ENCODE measurements around the gene CACNG4.
"Not testable (repeated sequence)": the region's sequence is repeated elsewhere in the genome, so short reads cannot be mapped to it uniquely, and the experiment has no call there.

Gene CACNG4

DNA sequence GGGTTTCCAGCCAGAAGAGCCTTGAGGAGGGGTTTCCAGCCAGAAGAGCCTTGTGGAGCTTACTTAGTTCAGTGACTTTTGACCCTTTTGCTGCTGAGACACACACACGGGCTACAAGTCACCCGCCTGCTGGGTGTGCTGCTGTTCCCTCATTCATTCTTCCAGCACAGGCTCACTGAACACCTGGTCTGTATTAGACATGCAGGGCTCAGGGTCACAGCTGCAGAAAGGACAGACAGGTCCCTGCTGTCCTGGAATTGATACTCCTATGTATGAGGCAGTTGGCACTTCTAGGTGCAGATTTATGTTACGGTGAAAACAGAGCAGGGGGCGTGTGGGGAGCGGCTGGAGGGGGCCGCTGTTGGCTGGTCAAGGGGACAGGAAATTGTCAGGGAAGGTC, 6.8 kb downstream of the CACNG4 start:
- Histone ChIP-seq H3F3A (ENCODE audit: low read depth) (no peaks in the 10 kb centered on the region), H3K9me3 (ENCODE audit: insufficient read depth, low read depth, low read length) (no peaks in the 10 kb centered on the region), H3K4me2 (ENCODE audit: low read depth, low read length, poor library complexity, severe bottlenecking) (no peak overlapping the region), H3K36me3 (ENCODE audit: insufficient read depth, low read length) (no peaks in the 10 kb centered on the region), H3K9me2 (replicated peaks; ENCODE audit: low read depth, low read length) (no peaks in the 10 kb centered on the region), H2AFZ (ENCODE audit: low read length) (no peak overlapping the region), H3K27me3 (ENCODE audit: insufficient read depth, low read length, poor library complexity, severe bottlenecking) (no peaks in the 10 kb centered on the region), H3K4me1 (ENCODE audit: insufficient read depth, low read length, poor library complexity, severe bottlenecking) (no peaks in the 10 kb centered on the region), H4K20me1 (ENCODE audit: insufficient read depth, low read length, poor library complexity, severe bottlenecking) (no peaks in the 10 kb centered on the region), H3K9ac (ENCODE audit: low read depth, low read length, poor library complexity, severe bottlenecking) (no peak overlapping the region), H3K79me2 (ENCODE audit: insufficient read depth, low read length) (no peaks in the 10 kb centered on the region), H3K4me3 (ENCODE audit: low read length, poor library complexity, severe bottlenecking) (no peak overlapping the region)
- TF ChIP-seq, protein P1, sequence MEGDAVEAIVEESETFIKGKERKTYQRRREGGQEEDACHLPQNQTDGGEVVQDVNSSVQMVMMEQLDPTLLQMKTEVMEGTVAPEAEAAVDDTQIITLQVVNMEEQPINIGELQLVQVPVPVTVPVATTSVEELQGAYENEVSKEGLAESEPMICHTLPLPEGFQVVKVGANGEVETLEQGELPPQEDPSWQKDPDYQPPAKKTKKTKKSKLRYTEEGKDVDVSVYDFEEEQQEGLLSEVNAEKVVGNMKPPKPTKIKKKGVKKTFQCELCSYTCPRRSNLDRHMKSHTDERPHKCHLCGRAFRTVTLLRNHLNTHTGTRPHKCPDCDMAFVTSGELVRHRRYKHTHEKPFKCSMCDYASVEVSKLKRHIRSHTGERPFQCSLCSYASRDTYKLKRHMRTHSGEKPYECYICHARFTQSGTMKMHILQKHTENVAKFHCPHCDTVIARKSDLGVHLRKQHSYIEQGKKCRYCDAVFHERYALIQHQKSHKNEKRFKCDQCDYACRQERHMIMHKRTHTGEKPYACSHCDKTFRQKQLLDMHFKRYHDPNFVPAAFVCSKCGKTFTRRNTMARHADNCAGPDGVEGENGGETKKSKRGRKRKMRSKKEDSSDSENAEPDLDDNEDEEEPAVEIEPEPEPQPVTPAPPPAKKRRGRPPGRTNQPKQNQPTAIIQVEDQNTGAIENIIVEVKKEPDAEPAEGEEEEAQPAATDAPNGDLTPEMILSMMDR (conservative IDR thresholded peaks at IDR 0.05; ENCODE audit: low read length) = no peak
- no peak for TF ChIP-seq EZH2phosphoT487 (IDR thresholded peaks at IDR 0.05; ENCODE audit: borderline replicate concordance)

DNA sequence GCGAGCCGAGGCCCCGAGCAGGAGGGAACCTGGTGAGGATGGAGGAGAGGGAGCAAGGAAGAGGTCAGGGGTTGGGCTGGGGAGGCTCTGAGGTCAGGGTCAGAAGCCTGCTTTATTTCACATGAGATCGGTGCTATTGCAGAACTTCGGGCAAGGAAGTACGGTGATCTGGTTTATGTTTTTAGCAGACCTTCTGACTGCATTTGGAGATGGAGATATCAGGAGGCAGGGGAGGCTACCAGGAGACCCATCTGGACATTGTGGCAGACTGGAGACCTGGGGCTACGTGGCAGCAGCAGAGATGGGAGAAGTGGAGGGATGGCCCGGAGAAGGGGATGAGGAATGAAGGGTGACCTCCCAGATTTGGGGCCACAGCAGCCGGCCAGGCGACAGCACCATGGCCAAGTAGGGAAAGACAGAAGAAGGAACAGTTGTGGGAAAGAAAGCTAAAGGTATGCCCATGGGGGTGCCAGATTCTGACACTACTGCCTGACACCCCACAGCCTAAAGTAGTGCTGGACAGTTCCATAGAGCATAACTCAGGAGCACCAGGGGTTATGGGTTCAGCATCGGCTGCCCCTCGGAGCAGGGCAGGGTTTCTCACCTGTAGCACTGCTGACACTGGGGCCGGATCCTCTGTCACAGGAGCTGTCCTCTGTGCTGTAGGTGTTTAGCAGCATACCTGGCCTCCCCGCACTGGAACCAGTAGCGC, 7.4 kb downstream of the CACNG4 start:
- TF ChIP-seq EZH2phosphoT487 (IDR thresholded peaks at IDR 0.05; ENCODE audit: borderline replicate concordance) = no peak
- TF ChIP-seq, protein P1 (conservative IDR thresholded peaks at IDR 0.05; ENCODE audit: low read length) = no peak
- Histone ChIP-seq H2AFZ (ENCODE audit: low read length) (no peak overlapping the region), H3K36me3 (ENCODE audit: insufficient read depth, low read length) (no peaks in the 10 kb centered on the region), H3K9me2 (replicated peaks; ENCODE audit: low read depth, low read length) (no peaks in the 10 kb centered on the region), H3K27me3 (ENCODE audit: insufficient read depth, low read length, poor library complexity, severe bottlenecking) (no peaks in the 10 kb centered on the region), H3K9ac (ENCODE audit: low read depth, low read length, poor library complexity, severe bottlenecking) (no peak overlapping the region), H3K4me2 (ENCODE audit: low read depth, low read length, poor library complexity, severe bottlenecking) (no peak overlapping the region), H3K79me2 (ENCODE audit: insufficient read depth, low read length) (no peaks in the 10 kb centered on the region), H3K4me1 (ENCODE audit: insufficient read depth, low read length, poor library complexity, severe bottlenecking) (no peaks in the 10 kb centered on the region), H3K4me3 (ENCODE audit: low read length, poor library complexity, severe bottlenecking) (no peak overlapping the region), H3F3A (ENCODE audit: low read depth) (no peaks in the 10 kb centered on the region), H4K20me1 (ENCODE audit: insufficient read depth, low read length, poor library complexity, severe bottlenecking) (no peaks in the 10 kb centered on the region), H3K9me3 (ENCODE audit: insufficient read depth, low read depth, low read length) (no peaks in the 10 kb centered on the region)

- H3K27me3 ChIP-seq (ENCODE audit: insufficient read depth, low read length, poor library complexity, severe bottlenecking); H3K9me3 ChIP-seq (ENCODE audit: insufficient read depth, low read depth, low read length); H3K4me2 ChIP-seq (ENCODE audit: low read depth, low read length, poor library complexity, severe bottlenecking); H3K79me2 ChIP-seq (ENCODE audit: insufficient read depth, low read length); H2AFZ ChIP-seq (ENCODE audit: low read length); H4K20me1 ChIP-seq (ENCODE audit: insufficient read depth, low read length, poor library complexity, severe bottlenecking); H3K4me1 ChIP-seq (ENCODE audit: insufficient read depth, low read length, poor library complexity, severe bottlenecking); H3K4me3 ChIP-seq (ENCODE audit: low read length, poor library complexity, severe bottlenecking); H3K9me2 ChIP-seq (replicated peaks; ENCODE audit: low read depth, low read length); H3F3A ChIP-seq (ENCODE audit: low read depth); H3K36me3 ChIP-seq (ENCODE audit: insufficient read depth, low read length); H3K9ac ChIP-seq (ENCODE audit: low read depth, low read length, poor library complexity, severe bottlenecking): not testable (repeated sequence)
Observed at GRCh38 chr17:66972442-66972830, 7.9 kb downstream of the CACNG4 start.

DNA sequence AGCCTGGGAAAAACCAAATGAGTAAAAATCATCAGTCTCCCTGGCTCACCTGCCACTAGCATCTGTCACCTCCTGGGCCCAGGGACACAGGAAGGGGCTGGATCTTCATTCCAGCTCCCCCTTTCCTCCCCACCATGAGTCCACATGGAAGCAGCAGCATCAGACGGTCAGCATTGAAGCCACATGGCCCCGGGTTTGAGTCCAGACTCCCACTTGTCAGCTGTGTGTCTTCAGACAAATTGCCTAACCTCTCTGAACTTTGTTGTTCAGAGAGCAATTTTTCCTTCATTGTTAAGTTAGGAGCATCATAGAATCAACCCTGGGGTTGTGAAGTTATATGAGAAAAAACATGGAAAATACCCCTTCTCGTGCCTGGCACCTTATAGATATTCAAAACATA, 10.7 kb downstream of the CACNG4 start:
- Histone ChIP-seq H3K9me3 (ENCODE audit: insufficient read depth, low read depth, low read length) (no peaks in the 10 kb centered on the region), H4K20me1 (ENCODE audit: insufficient read depth, low read length, poor library complexity, severe bottlenecking) (no peaks in the 10 kb centered on the region), H3K9ac (ENCODE audit: low read depth, low read length, poor library complexity, severe bottlenecking) (no peak overlapping the region), H3K4me2 (ENCODE audit: low read depth, low read length, poor library complexity, severe bottlenecking) (no peak overlapping the region), H2AFZ (ENCODE audit: low read length) (no peak overlapping the region), H3F3A (ENCODE audit: low read depth) (no peaks in the 10 kb centered on the region), H3K4me3 (ENCODE audit: low read length, poor library complexity, severe bottlenecking) (no peak overlapping the region), H3K36me3 (ENCODE audit: insufficient read depth, low read length) (no peaks in the 10 kb centered on the region), H3K27me3 (ENCODE audit: insufficient read depth, low read length, poor library complexity, severe bottlenecking) (no peaks in the 10 kb centered on the region), H3K79me2 (ENCODE audit: insufficient read depth, low read length) (no peaks in the 10 kb centered on the region), H3K4me1 (ENCODE audit: insufficient read depth, low read length, poor library complexity, severe bottlenecking) (no peaks in the 10 kb centered on the region), H3K9me2 (replicated peaks; ENCODE audit: low read depth, low read length) (no peaks in the 10 kb centered on the region)
- TF ChIP-seq, protein P1 (conservative IDR thresholded peaks at IDR 0.05; ENCODE audit: low read length) = no peak
- TF ChIP-seq EZH2phosphoT487 (IDR thresholded peaks at IDR 0.05; ENCODE audit: borderline replicate concordance) = no peak
